Rectal smooth muscle tissue (tissue), 1 donor: ENCODE results near the gene TMED6.
A peak's percentile ranks its signal among the peaks of the same experiment; 100 is the strongest.

Source experiments
- H3K27ac ChIP-seq: one replicate; pipeline ENCODE4 v1.7.0; 2013; ENCODE audit warnings: low read depth, low read length, inconsistent platforms
- H3K27me3 ChIP-seq: one replicate; pipeline ENCODE4 v1.7.0; 2013; ENCODE audit warnings: low read length; ENCODE audit not compliant: control insufficient read depth, insufficient read depth
- H3K36me3 ChIP-seq: one replicate; pipeline ENCODE4 v1.7.0; 2013; ENCODE audit warnings: low read length; ENCODE audit not compliant: control insufficient read depth, insufficient read depth
- H3K4me1 ChIP-seq: one replicate; pipeline ENCODE4 v1.7.0; 2013; ENCODE audit warnings: low read length; ENCODE audit not compliant: control insufficient read depth, insufficient read depth
- H3K4me3 ChIP-seq: one replicate; pipeline ENCODE4 v1.7.0; 2013; ENCODE audit warnings: low read length
- H3K9ac ChIP-seq: one replicate; pipeline ENCODE4 v1.7.0; 2013; ENCODE audit warnings: low read length

TMED6 gene

DNA sequence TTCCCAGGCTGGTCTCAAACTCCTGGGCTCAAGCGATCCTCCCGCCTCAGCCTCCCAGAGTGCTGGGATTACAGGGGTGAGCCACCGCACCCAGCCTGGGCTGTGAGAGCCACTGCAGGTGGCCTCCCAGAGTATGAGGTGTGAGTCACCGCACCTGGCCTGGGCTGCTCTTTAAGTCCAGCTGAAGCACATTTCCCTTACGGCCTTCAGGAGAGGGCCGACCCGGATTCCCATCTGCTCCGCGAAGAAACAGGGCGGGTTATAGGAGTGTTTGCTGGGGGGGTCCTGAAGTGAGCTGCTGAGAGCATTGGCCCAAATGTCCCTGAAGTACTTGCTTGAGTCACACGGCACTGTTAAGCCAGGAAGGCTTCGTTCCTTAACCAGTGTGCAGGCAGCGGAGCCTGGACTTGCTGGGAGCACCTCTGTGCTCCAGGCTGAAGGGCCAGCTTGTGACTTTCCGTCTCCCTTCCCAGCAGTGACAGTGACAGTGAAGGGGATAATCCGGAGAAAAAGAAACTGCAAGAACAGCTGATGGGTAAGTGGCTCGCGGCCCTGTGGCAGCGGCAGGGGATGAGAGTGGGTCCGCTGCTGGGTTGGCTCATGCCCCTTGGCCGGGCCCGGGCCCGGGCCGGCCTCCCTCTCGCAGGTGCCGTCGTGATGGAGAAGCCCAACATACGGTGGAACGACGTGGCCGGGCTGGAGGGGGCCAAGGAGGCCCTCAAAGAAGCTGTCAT, 33.2 kb downstream of the TMED6 start:
- Histone ChIP-seq H3K9ac (no peak overlapping the region), H3K36me3 (peaks cover 66% of the 10 kb centered on the region), H3K4me3 (no peak overlapping the region), H3K27me3 (no peaks in the 10 kb centered on the region), H3K4me1 (no peaks in the 10 kb centered on the region), H3K27ac (no peak overlapping the region)

- H3K4me1 ChIP-seq: no peaks in the 10 kb centered on the region
These were observed 35.0 kb downstream of the TMED6 start for GRCh38 chr16:69316595-69317034.

GRCh38 chr16:69315486-69316311, 35.9 kb downstream of the TMED6 start:
- Histone ChIP-seq H3K4me3 (no peak overlapping the region), H3K9ac (no peak overlapping the region), H3K27me3 (no peaks in the 10 kb centered on the region), H3K36me3 (peaks cover 42% of the 10 kb centered on the region), H3K27ac (no peak overlapping the region), H3K4me1 (peaks cover 1% of the 10 kb centered on the region)

More at GRCh38 chr16:69316595-69317034, 35.0 kb downstream of the TMED6 start:
- no peaks in the 10 kb centered on the region for H3K27me3 ChIP-seq
- no peak overlapping the region for H3K9ac ChIP-seq
- no peak overlapping the region for H3K27ac ChIP-seq
- no peak overlapping the region for H3K4me3 ChIP-seq
- H3K36me3 ChIP-seq: peaks cover 50% of the 10 kb centered on the region

DNA sequence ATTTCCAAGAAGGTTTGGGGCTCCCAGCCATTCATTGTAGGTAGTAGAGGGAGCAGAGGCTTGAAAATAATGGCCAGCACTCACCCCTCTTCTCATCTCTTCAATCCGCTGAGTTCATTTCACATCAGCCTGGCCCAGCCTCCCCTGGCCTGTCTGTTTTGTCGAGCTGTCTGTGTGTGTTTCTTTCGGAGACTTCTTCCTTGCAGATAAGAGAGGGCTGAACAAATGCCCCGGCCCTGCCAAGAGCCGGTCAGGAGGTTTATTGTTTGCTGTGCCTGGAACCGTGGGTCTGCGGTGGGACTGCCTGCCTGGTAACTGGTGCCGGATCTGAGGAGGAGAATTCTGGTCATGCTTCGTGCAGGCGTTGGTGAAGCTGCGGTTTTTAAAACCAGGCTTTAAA, 37.1 kb downstream of the TMED6 start:
- H3K36me3 ChIP-seq: peaks cover 30% of the 10 kb centered on the region

GRCh38 chr16:69313469-69313868, 38.1 kb downstream of the TMED6 start:
- H3K4me1 ChIP-seq: peaks cover 5% of the 10 kb centered on the region
- H3K4me3 ChIP-seq: no peak overlapping the region
- no peaks in the 10 kb centered on the region for H3K27me3 ChIP-seq
- H3K27ac ChIP-seq: no peak overlapping the region
- peaks cover 20% of the 10 kb centered on the region for H3K36me3 ChIP-seq
- H3K9ac ChIP-seq: no peak overlapping the region

More for the DNA sequence above, 37.1 kb downstream of the TMED6 start:
- Histone ChIP-seq H3K27ac (no peak overlapping the region), H3K4me3 (no peak overlapping the region), H3K27me3 (no peaks in the 10 kb centered on the region), H3K4me1 (peaks cover 5% of the 10 kb centered on the region), H3K9ac (no peak overlapping the region)

DNA sequence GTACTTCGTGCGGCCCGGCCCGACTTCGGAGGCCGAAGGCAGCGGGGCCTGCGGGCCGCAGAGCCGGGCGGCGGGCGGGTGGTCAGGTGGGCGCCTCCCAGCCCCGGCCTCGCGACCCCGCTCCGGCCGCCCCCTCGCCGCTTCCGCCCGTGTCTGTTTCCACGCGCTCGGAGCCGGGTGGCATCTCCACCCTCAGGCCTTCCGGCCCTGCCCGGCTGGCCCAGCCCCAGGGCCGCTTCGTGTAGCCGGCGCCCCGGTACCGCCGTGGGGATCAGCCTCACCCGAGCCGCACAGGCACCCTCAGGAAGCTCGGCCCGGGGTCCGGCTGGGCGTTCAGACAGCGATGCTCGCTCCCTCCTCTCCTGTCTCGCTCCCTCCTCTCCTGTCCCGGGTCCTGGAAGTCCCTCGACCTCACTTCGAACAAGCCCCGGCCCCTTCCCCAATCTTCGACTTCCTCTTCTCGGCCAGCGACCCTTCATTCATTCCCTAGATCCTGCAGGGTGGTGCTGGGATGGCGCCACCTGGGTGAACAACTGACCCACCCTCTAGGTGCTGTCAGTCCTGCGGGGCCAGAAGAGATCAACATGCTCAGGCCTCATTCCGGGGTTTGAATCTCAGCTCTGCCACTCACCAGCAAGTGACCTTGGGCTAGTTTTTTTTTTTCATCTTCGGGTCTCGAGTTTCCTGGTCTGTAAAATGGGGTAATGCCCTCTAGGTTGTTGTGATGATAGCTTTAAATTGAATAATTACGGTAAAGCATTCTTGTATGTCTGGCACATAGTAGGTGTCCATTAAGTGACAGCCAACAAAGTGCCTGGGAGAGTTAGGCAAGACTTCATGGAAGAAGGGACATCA, 39.8 kb downstream of the TMED6 start:
- peaks cover 5% of the 10 kb centered on the region for H3K4me1 ChIP-seq
- peaks cover 13% of the 10 kb centered on the region for H3K36me3 ChIP-seq
- peak overlapping the region; percentile 89 for H3K4me3 ChIP-seq
- H3K9ac ChIP-seq: peak overlapping the region; percentile 46
- no peaks in the 10 kb centered on the region for H3K27me3 ChIP-seq
- H3K27ac ChIP-seq: peak overlapping the region; percentile 83

DNA sequence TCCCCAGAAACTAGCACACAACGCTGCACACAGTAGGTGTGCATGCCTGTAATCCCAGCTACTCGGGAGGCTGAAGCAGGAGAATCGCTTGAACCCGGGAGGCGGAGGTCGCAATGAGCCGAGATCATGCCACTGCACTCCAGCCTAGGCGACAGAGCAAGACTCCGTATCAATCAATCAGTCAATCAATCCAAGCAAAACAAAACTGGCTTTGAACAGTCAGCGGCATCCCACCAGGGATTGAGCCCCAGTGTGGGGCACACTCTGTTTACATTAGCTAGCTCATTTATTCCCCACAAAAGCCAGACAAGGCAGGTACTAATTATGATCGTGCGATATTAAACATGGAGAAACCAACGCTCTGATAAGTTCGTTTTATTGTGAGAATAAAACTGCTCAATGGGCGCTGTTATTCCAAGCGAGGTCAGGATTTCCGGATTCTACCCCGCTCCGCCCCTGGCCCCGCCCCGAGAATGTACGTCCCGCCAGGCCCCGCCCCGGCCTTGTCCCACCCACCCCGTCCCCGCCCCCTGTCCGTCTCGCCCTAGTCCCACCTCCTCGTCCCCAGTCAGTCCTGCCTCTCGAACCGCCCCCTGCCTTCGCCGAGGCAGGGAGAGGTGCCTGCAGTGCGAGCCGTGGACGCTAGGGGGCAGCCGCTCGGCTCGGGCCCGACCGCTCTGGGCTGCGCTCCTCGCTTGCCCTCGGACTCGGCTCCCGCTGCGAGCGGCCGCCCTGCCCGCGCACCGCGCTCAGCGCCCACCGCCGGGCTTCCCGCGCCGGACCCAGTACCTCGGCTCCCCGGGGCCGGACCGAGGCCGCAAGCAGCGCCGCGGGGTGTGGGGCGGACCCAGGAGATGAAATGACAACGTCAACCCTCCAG, 40.7 kb downstream of the TMED6 start, which contains the start of gene VPS4A:
TSS of gene VPS4A (plus strand) at position 698 of the 880 bp plus-strand sequence. CDS start at position 860, 162 bp downstream.
- Histone ChIP-seq H3K27me3 (no peaks in the 10 kb centered on the region), H3K9ac (peak within 1 kb of the TSS; percentile 46), H3K27ac (peak within 1 kb of the TSS; percentile 83), H3K4me1 (peaks cover 5% of the 10 kb centered on the region), H3K4me3 (peak within 1 kb of the TSS; percentile 89), H3K36me3 (peaks cover 4% of the 10 kb centered on the region)

DNA sequence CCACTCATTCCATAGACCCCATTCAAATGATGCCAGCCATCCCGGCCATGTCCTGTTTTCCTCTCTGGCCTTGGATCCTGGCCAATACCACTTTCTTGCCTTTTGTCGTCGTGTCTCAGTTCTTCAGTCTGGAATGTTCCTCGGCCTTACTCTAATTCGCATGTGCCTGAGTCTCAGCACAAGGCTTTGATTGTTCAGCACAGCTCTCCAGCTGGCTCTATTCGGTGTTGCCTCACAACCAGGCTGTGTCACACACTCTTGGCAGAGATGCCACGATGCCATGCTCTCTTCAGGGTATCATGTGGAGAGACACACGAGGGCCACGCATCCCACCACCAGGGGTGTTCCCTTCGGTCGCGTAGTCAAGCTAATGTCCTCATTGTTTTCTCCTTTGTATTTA, 42.3 kb downstream of the TMED6 start:
- H3K4me1 ChIP-seq: peaks cover 5% of the 10 kb centered on the region
- no peak overlapping the region for H3K27ac ChIP-seq
- H3K36me3 ChIP-seq: no peaks in the 10 kb centered on the region
- no peak overlapping the region for H3K4me3 ChIP-seq
- H3K27me3 ChIP-seq: no peaks in the 10 kb centered on the region
- no peak overlapping the region for H3K9ac ChIP-seq

DNA sequence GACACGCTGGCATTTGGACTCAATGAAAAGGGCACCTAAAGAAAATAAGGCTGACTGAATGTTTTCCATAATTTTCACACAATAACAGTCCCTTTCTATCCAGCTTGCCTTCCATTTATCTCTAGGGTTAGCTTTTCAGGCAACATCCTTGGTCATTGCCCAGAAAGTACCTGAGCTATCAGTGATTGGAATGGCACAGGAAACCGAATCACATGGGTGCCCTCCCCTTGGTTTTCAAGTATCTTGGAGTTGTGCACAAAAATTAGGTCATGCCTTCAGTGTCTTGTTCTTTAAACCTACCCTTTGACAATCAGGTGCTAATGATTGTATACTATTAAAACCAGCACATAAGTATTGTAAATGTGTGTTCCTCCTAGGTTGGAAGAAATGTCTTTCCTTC, 43.7 kb downstream of the TMED6 start:
- Histone ChIP-seq H3K27ac (no peak overlapping the region), H3K27me3 (no peaks in the 10 kb centered on the region), H3K4me1 (peaks cover 5% of the 10 kb centered on the region), H3K9ac (no peak overlapping the region), H3K36me3 (no peaks in the 10 kb centered on the region), H3K4me3 (no peak overlapping the region)

DNA sequence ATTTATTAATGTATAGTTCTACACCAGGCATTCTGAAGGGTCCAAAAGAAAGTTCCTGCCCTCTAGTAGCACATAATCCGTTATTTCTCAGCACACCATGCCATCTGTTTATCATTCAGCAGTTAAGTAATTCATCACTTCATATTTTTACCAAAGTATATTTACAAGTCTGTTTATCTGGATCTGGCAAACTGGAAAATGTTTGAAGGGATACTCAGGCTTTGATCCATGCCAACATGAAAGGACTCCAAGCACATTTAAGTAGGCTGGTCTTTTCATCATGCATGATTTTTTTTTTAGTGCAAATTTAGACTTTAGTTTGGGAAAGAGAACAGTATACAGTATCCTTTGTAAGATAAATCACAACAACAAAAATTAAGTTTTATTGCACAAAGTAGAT, 44.5 kb downstream of the TMED6 start:
- no peak overlapping the region for H3K27ac ChIP-seq
- H3K4me1 ChIP-seq: peaks cover 5% of the 10 kb centered on the region
- no peak overlapping the region for H3K9ac ChIP-seq
- H3K27me3 ChIP-seq: no peaks in the 10 kb centered on the region
- H3K36me3 ChIP-seq: no peaks in the 10 kb centered on the region
- no peak overlapping the region for H3K4me3 ChIP-seq

- H3K4me1 ChIP-seq: peaks cover 5% of the 10 kb centered on the region
These were observed 45.6 kb downstream of the TMED6 start for GRCh38 chr16:69306031-69306430.

More at GRCh38 chr16:69306031-69306430, 45.6 kb downstream of the TMED6 start:
- Histone ChIP-seq H3K9ac (no peak overlapping the region), H3K27ac (no peak overlapping the region), H3K27me3 (no peaks in the 10 kb centered on the region), H3K36me3 (no peaks in the 10 kb centered on the region), H3K4me3 (no peak overlapping the region)
